LoVo (cell line): ENCODE results near the gene PDE3B.
A peak's percentile ranks its signal among the peaks of the same experiment; 100 is the strongest.
"Not testable (repeated sequence)": the region's sequence is repeated elsewhere in the genome, so short reads cannot be mapped to it uniquely, and the experiment has no call there.

Experiments
- DNase-seq: peaks from one replicate; pipeline ENCODE4 v3.0.0-alpha.2; 2016; ENCODE audit warnings: low spot score

The PDE3B gene

DNA sequence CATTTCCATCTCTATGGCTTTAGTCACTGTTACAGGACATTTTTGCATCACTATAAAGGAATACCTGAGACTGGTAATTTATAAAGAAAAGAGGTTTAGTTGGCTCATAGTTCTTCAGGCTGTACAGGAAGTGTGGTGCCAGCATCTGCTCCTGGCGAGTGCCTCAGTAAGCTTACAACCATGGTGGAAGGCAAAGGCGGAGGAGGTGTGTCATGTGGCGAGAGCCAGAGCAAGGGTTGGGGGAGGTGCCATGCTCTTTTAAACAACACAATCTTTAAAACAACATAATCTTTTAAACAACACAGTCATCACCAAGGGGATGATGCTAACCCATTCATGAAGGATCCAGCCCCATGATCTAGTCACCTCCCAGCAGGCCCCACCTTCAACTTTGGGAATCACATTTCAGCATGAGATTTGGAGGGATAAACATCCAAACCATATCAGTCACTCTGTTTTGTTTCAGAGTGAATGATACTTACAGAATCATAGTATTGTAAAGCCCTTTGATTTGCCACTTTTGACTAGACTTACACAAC lies 103.3 kb downstream of the PDE3B start:
- DNase-seq, result no peak

DNA sequence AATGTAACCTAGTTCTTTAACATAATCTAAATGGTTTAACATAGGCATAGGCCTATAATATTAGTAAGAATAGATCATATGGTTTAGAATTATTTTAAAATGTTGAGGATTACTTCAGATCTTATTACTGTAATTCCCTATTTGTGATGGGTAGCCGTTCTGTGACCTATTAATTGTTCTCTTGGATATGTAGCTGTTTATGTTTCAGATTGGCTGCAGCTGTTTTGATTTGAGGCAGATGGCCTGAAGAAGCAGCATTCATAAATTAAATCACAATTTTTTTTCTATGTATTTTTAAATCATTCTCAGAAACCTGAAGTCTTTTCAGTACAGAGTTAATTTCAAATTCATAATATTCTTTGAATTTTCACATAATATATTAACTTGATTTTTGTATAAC lies 104.5 kb downstream of the PDE3B start:
- no peak for DNase-seq

DNA sequence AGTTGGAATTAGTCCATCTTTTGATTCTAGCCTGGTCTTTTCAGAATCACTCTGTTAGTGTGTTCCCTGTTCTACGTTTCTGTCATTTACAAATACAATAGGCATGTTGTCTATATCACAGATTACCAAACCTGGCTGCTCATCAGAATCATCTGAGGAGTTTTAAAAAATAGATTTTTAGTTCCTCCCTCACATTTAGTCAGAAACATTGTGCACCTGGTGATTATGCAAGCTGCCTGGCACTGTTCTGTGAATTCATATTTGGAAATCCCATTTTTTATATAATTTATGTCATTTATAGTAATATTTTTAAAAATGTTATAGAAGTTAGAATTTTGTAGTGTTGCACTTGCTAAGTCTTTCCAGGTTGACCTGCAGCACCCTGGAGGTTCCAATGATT lies 107.3 kb downstream of the PDE3B start:
- no peak for DNase-seq

DNA sequence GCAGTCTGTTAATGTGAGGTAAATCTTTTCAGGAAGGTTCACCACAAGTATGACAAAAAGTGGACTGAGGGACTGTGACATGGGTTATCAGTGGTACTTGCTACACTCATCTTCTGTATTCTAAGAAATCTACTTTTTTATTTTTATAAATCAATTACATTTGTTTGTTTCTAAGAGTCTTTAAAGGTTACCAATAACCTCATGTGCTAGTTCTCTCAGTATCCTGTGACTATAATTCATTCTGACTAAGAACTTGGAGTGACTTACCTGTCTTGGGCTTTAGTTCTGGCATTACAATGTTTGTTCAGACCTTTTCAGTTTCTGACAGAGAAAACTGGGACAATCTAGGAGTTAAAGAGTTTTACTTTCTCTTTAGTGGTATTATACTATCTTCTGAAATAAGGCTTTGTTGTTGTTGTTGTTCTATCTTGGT lies 108.4 kb downstream of the PDE3B start:
- DNase-seq, result no peak

DNA sequence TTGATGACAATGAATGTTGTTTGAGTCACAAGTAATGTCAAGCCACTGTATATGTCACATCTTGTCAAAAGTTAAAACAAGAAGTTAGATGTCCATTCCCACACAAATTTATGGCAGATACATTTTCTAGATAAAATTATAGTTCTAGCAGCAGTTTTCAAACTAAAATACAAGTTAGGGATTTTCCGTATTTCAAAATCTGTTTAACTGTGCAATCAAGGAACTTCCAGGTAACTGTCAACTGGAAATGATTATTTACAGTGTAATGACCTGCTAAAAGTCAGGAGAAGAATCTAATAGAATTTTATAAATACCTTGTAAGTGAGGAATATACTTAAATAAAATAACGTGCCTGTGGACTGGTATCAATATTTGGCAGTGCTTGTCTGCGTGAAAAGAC lies 111.5 kb downstream of the PDE3B start:
- no peak for DNase-seq

DNA sequence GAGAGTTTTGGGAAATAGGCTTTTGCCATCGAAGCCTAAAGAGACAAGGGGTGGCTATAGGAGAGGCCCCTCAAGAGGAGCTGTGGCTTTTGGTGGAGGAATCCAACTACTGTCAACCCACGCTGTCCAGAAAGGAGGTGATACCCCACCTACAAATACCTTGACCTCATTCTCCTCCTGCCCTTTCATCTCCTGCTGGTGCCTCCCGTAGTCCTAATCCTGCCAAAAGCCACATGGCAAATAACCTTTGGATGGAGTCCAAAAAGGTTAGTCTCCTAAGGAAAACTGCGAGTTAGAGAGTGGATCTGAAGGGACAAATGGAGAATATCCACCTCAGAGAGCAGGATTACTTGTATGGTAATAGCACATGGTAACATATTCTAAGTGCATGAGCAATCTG lies 112.7 kb downstream of the PDE3B start:
- no peak for DNase-seq

DNA sequence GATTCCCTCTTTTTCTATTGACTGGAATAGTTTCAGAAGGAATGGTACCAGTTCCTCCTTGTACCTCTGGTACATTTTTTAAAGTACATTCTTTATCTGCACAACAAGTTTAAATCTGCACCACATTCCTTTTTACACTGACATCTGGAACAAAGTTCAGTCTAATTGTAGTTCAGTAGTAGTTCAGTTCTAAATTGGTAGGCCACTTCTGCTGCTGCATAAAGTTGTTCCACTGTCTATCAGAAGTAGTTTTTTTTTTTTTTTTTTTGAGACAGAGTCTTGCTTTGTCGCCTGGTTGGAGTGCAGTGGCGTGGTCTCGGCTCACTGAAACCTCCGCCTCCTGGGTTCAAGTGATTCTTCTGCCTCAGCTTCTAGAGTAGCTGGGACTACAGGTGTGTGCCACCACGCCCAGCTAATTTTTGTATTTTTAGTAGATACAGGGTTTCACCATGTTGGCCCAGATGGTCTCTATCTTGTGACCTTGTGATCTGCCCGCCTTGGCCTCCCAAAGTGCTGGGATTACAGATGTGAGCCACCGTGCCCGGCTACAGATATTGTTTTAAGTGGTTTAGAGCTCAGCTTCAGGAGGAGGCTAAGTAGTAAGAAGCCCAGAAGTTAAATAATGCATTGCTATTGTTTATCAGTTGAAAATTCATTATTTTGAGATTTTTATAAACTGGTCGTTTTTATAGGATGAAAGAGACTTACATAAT lies 115.9 kb downstream of the PDE3B start:
- not testable (repeated sequence) for DNase-seq

DNA sequence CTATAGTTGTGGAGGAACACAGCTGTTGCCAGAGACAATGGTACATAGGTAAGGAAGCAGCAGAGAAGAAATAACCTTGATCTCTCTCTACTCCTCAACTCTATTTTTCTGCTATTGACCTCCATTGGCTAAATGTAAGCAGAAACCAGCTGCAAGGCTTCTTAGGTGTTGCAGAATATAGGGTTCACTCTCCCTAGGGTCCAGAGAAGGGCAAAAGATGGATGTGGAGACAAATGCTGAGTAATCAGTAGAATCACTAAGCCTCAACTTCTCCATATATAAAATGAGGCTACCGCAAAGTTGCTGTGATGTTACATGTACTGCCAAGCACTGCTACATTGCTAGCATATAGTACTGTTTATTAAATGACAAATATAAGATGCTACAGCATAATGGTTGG lies 120.6 kb downstream of the PDE3B start:
- DNase-seq, result no peak

DNA sequence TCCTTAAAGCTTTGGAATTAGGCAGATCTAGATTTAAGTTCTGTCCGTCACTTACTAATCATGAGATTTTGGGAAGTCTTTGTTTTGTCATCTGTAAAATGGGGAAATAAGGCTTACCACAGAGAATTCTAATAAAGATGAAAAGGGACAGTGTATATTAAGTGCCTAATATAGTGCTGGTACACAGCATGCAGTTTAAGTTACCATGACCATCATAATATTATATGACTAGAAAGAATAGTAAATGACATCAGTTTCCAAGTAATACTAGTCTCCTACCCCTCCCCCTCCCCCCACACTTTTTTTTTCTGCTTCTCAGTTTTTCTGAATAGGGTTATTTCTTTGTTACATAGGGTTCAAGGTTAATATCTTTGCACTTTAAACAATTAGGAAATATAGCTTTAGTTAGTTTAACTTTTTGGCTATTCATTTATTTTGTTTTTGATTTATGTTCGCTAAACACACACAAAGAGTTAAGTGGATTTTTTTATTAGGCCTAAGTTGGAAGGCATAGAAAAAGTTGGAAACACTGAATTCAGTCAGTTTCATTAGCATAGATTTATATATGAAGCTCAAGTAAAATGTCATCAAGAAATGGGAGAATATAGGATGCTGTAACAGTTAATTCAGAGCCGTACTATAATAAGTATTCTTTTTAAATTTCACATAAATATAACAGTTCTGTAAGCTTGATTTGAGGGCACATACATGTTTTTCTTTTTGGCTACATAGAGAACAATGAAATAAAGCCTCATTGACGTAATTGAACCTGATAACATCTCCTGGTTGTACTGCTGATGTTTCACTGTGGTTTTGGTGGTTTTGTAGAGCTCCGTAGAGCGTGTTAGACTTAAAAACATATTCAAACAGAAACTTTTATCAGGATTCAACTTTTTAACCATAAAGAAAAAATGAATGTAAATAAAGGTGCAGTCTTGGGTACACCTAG lies 121.2 kb downstream of the PDE3B start:
- DNase-seq, result no peak

DNA sequence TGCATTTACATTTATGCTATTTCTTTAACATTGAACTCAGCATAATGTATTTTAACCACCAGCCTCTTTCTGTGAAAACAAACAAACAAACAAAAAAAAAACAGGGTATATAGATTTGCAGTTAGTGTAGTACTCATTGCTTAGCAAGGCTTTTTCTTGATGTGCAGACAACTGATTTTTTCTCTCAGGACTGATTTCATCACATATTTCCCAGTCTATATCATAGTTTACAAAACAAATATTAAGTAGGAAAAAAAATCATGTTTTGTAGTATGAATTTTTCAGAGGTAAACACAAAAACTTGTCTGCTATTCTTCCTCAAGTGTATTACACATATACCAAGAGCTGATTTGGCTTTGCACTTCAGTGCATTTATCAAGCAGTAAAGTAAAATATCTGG lies 123.0 kb downstream of the PDE3B start:
- no peak for DNase-seq

DNA sequence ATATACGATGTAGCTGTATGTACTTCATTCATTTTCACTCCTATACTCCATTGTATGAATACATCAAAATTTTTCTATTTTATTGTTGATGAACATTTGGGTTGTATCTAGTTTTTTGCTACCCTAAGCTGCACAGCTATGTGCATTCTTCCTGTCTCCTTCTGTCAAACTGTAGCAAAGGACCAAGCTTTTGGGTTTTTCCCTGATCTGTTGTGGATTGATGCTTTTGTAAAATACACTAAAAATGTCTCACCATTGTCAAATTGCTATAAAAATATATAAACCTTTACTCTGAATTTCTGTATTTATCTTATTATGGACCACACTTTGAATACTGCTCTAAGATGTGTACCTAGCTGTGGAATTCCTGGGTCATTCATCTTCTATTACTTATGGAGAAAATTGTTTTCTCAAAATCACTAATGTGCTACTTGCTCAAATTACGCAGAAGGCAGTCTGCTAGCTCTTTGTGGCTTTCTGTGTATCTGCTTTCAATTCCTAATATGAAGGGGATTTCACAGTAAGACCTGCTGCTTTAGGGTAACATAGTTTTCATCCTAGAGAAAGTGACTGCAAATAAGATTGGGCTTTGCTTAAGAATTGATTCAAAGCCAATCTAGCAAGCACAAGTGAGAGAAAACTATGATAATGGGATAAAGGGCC lies 125.1 kb downstream of the PDE3B start:
- no peak for DNase-seq

DNA sequence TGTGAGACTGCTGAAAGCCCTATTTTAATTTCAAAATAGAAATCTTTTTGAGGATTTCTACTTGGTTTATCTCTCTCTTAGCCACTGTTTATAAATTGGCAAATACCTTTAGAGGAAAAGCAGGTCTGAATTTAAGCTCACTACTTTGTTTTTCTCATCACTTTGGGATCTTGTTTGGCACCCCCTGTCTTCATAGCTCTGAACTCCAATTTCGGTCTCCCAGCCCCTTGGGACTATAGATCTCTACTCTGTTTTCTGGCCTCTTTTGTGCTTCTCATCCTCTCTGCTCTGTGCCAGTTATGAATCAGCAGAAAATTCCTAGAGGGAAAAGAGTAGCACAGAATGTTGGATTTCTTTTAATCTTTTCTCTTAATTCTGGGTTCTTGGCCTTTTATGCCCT lies 130.2 kb downstream of the PDE3B start:
- no peak for DNase-seq

DNA sequence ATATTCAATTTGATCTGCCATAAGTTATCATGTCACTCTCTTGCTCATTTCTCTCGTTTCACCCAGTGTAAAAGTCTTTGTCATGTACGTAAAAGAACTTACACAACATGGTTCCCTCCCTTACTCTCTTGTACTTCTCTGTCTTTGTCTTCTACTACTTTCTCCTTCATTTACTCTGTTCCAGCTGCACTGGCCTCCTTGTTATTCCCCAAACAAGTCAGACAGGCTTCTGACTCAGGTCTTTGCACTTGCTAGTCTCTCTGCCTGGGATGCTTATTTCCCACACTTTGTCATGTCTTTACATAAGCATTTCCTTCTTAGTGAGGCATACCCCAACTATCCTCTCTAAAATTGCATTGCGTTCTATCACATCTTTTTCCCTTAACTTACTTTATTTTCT lies 131.1 kb downstream of the PDE3B start:
- no peak for DNase-seq

DNA sequence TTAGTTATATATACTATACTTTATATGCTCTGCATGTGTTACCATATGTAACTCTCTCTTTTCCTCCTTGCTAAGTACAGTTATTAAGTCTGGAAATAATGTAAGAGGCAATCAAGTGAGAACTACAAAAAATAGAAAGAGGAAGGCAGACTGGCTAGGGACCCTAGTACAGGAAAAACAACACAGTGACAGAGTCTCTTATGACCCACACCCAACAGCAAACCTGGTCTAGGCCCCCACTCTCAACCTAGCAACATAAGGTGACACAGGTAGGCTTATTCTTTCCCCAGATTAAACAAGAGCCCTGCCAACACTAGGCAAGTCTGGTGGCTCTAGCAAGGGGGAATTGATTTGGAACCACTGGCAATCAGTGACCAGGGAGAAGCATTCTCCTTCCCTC lies 132.3 kb downstream of the PDE3B start:
- no peak for DNase-seq

DNA sequence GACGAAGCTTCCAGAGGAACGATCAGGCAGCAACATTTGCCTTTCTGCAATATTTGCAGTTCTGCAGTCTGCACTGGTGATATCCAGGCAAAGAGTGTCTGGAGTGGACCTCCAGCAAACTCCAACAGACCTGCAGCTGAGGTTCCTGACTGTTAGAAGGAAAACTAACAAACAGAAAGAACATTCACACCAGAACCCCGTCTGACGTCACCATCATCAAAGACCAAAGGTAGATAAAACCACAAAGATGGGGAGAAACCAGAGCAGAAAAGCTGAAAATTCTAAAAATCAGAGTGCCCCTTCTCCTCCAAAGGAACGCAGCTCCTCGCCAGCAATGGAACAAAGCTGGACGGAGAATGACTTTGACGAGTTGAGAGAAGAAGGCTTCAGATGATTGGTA lies 134.9 kb downstream of the PDE3B start:
- DNase-seq, result not testable (repeated sequence)

DNA sequence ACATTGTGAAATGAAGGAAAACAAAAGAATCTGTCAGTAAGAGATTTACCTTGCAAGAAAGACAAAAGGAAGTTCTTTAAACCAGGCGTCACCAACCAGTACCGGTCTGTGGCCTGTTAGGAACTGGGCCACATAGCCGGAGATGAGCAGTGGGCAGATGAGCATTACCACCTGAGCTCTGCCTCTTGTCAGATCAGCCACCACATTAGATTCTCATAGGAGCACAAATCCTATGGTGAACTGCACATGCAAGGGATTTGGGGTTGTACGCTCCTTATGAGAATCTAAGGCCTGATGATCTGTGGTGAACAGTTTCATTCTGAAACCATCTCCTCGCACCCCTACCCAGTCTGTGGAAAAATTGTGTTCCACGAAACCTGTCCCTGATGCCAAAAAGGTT lies 140.2 kb downstream of the PDE3B start:
- DNase-seq, result no peak

DNA sequence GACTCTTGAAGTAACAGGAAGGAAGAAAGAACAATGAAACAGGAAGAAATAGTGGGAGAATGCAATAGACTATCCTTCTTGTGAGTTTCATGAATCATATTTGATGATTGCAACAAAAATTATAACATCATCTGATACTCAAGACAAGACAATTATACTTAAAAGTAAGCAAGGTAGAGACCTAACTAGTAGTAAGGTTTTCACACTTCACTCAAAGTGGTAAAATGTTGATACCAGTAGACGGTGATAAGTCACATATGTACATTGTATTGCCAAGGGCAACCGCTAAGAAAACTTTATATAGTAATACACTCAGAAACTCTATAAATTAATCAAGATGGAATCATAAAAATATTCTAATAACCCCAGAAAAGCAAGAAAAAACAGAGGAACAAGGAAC lies 140.6 kb downstream of the PDE3B start:
- no peak for DNase-seq

DNA sequence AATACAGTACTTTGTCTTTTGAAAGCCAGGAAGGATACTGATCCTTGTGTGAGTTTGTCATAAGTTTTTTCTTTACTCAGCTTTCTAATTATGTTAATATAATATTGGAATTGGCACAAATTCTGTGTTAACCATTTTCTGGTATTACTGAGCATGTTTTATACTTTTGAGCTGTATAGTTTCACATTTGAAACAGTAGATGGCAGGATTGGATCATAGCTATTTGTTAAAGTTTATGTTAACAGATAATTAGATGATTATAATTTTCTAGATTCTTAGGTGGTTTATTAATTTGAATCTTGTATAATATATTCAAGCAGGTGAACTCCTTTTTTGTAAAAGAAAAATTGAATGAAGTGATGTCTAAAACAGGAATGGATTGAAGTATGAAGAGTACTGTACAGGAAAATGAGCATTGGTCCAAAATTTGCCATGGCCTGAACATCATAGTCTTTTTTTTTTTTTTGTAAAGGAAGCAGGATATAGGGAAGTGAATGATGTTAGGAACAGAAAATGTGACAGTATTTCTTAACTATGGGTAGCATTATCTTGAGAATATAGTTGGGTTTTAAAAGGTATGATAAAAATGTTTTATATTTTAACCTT lies 146.4 kb downstream of the PDE3B start:
- DNase-seq, result peak; percentile 15

DNA sequence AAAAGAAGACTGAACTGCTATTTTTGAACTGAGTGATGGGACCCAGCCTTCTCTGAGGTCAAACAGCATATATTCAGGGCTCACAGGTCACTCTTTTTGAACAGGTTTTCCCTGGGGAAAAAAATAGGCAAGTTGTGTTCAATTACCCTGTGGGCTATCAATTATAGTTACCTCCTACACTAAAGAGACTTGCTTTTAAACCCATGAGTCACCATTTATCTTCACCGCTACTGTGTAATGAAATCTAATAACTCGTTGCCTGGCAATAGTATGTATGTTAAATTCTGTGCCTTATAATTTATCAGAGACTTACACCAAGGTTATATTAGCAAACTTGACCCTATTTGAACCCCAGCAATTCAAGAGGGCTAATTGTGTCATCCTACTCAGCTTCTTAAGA lies 149.9 kb downstream of the PDE3B start:
- no peak for DNase-seq

DNA sequence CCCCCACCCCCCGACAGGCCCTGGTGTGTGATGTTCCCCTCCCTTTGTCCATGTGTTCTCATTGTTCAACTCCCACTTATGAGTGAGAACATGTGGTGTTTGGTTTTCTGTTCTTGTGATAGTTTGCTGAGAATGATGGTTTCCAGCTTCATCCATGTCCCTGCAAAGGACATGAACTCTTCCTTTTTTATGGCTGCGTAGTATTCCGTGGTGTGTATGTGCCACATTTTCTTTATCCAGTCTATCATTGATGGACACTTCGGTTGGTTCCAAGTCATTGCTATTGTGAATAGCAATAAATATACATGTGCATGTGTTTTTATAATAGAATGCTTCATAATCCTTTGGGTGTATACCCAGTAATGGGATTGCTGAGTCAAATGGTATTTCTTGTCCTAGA lies 152.4 kb downstream of the PDE3B start:
- DNase-seq, result not testable (repeated sequence)

DNA sequence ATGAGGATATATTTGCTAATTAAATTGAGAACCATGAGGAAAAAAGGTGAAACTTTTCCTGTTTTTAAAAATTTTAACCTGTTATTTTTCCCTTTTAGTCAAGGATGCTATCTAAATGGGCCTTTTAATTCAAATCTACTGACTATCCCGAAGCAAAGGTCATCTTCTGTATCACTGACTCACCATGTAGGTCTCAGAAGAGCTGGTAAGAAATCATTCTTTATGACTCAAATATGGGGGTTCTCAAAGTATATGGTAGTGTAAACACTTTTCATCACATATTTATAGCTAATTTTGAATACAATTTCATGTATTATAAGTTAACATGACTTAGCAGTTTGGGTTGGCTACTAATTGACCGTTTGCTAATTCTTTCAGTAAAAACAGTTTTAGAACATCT lies 160.2 kb downstream of the PDE3B start:
- DNase-seq, result no peak

DNA sequence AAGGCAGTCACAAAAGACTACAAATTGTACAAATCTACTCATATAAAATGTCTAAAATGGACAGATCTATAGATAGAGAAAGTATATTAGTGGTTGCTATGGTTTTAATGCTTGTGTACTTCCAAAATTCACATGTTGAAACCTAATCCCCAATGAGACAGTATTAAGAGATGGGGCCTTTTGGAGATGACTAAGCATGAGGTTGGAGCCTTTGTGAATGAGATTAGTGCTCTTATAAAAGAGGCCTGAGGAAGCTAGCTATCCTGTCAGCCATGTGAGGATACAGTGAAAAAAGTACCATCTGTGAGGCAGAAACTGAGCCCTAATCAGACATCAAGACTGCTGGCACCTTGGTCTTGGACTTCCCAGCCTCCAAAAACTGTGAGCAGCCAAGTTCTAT lies 165.9 kb downstream of the PDE3B start:
- DNase-seq, result no peak
